Fibroblast of lung (primary cell): ENCODE data around the gene CYS1.

Experiments
- EZH2 ChIP-seq: IDR thresholded peaks from 2 replicates; pipeline ENCODE4 v1.5.1; 2012; ENCODE audit warnings: low read length, control low read depth, mild to moderate bottlenecking; ENCODE audit errors: missing control alignments
- TF ChIP-seq, protein P1 (sequence below), 2 donors: IDR thresholded peaks in 1 of 2; conservative IDR thresholded peaks in 1 of 2; 1 replicate in 1 of 2; 2 replicates in 1 of 2; pipeline ENCODE4 v1.5.1; 2011 to 2012; ENCODE audit warnings: low read length in 2 of 2, control low read depth in 1 of 2, inconsistent platforms in 1 of 2, low read depth in 1 of 2, mild to moderate bottlenecking in 1 of 2

DNA sequence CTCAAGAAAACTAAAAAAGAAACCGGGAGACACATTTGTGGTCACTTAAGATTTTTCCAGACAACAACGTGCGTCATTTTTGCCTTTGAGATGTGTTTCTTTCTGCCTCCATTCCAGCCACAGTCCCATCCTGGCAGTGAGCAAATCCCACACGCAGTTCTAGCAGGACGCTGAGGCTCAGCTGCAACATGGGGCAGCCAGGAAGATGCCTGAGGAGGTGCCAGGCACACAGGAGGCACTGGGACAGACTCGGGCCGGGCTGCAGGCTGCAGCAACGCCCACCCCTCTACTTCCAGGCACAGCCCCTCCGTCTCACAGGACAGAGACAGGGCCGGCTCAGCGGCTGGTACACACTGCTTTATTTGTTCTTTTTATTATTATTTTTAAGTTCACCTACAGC is 23.8 kb downstream of the CYS1 start:
- no peak for TF ChIP-seq EZH2
- TF ChIP-seq, protein P1, sequence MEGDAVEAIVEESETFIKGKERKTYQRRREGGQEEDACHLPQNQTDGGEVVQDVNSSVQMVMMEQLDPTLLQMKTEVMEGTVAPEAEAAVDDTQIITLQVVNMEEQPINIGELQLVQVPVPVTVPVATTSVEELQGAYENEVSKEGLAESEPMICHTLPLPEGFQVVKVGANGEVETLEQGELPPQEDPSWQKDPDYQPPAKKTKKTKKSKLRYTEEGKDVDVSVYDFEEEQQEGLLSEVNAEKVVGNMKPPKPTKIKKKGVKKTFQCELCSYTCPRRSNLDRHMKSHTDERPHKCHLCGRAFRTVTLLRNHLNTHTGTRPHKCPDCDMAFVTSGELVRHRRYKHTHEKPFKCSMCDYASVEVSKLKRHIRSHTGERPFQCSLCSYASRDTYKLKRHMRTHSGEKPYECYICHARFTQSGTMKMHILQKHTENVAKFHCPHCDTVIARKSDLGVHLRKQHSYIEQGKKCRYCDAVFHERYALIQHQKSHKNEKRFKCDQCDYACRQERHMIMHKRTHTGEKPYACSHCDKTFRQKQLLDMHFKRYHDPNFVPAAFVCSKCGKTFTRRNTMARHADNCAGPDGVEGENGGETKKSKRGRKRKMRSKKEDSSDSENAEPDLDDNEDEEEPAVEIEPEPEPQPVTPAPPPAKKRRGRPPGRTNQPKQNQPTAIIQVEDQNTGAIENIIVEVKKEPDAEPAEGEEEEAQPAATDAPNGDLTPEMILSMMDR (conservative IDR thresholded peaks at IDR 0.05 in 1 of 2, IDR thresholded peaks at IDR 0.05 in 1 of 2; ENCODE audit: low read depth in 1 of 2, low read length in 2 of 2), result no peak
